Effector memory CD8-positive, alpha-beta T cell (primary cell): ENCODE results near the gene SNX32.
"Not testable (repeated sequence)": the region's sequence is repeated elsewhere in the genome, so short reads cannot be mapped to it uniquely, and the experiment has no call there.

Experiments
- ATAC-seq: fragments of 150-1000 bp; cut with Tn5 transposase; replicated peaks from 2 replicates; pipeline ENCODE4 v1.10.0; 2021; ENCODE audit warnings: mild to moderate bottlenecking, moderate library complexity
- DNase-seq, 3 experiments: peaks; one replicate each; pipeline ENCODE4 v3.0.0; 2021
- H3K27ac Mint-ChIP-seq, 2 donors: one replicate each; pipeline ENCODE4 v1.8.0; 2022; ENCODE audit warnings: mild to moderate bottlenecking in 2 of 2, mixed read lengths in 2 of 2, moderate library complexity in 2 of 2
- H3K27me3 Mint-ChIP-seq, 2 donors: one replicate each; pipeline ENCODE4 v1.8.0; 2022; ENCODE audit warnings: mixed read lengths in 2 of 2
- H3K36me3 Mint-ChIP-seq: one replicate; pipeline ENCODE4 v1.8.0; 2022; ENCODE audit warnings: mild to moderate bottlenecking, moderate library complexity, mixed read lengths; ENCODE audit not compliant: insufficient read depth
- H3K4me1 Mint-ChIP-seq, 2 donors: one replicate each; pipeline ENCODE4 v1.8.0; 2022; ENCODE audit warnings: low read depth in 2 of 2, mixed read lengths in 2 of 2
- H3K4me3 Mint-ChIP-seq, 2 donors: one replicate each; pipeline ENCODE4 v1.8.0; 2022; ENCODE audit warnings: mild to moderate bottlenecking in 2 of 2, mixed read lengths in 2 of 2, moderate library complexity in 2 of 2
- H3K9me3 Mint-ChIP-seq, 2 donors: one replicate each; pipeline ENCODE4 v1.8.0; 2022; ENCODE audit warnings: mixed read lengths in 2 of 2

The SNX32 gene

DNA sequence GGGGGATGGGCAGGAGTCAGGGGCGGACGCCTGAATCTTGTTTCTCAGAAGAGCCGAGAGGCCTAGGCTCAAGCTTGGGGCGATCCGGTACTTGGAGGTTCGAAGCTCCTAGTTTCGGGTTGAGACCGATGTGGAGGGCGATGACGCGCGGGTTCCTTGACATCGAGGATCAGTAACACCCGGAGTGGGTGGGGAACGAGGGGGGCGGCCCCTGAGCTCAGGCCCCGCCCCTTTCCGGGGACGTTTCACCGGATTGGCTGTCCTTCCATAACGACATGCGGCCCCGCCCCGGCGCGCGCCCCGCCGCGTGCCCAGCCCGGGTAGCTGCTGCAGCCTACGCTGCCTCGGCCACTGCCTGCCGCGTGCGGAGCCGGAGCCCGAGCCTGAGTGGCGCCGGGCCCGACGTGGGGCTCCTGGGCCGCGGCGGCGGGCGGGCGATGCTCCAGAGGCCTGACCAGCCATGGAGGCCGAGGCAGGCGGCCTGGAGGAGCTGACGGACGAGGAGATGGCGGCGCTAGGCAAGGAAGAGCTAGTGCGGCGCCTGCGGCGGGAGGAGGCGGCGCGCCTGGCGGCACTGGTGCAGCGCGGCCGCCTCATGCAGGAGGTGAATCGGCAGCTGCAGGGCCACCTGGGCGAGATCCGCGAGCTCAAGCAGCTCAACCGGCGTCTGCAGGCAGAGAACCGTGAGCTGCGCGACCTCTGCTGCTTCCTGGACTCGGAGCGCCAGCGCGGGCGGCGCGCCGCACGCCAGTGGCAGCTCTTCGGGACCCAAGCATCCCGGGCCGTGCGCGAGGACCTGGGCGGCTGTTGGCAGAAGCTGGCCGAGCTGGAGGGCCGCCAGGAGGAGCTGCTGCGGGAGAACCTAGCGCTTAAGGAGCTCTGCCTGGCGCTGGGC, 56.8 kb downstream of the SNX32 start, which contains the start of gene CCDC85B:
Gene CCDC85B (plus strand): TSS at position 350 of the 895 bp plus-strand sequence. CDS start 111 bp downstream, at position 461.
- ATAC-seq (peak; percentile 71), DNase-seq (peak; percentile 96 to 98 (median 98))
- Mint-ChIP-seq H3K9me3 (no peaks in the 10 kb centered on the region), H3K4me1 (peaks cover 51 to 59% of the 10 kb centered on the region in 2 donors), H3K27ac (peak within 1 kb of the TSS; percentile 92 to 97), H3K36me3 (peaks cover 35% of the 10 kb centered on the region), H3K27me3 (no peaks in the 10 kb centered on the region), H3K4me3 (peak within 1 kb of the TSS; percentile 89 to 93)

- Mint-ChIP-seq H3K27me3 (no peaks in the 10 kb centered on the region), H3K36me3 (peaks cover 31% of the 10 kb centered on the region), H3K4me1 (peaks cover 49 to 61% of the 10 kb centered on the region in 2 donors), H3K9me3 (no peaks in the 10 kb centered on the region), H3K27ac (peak overlapping the region; percentile 92 to 97), H3K4me3 (peak overlapping the region; percentile 89 to 93)
- no peak for ATAC-seq
- DNase-seq, result no peak
Measured at GRCh38 chr11:65891219-65892136, 57.7 kb downstream of the SNX32 start.

DNA sequence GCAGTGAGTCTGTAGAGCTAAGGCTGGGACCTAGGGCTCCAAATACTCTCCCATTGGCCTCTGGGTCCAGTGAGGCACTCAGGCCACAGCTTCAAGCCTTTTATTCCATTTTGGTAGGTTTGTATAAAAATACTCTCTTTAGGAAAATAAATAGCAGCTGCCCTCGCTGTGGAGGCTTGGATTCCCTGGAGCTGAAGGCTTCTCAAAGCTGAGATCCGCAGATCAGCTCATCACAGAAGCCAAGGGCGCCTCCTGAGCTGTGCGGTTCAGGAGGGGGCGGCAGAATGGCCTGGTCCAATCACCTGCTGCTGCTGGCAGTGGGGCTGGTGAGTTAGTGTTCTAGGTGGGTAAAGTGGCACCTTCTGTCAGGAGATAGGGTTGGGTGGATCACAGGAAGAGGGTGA, 58.4 kb downstream of the SNX32 start:
- H3K9me3 Mint-ChIP-seq, H3K27me3 Mint-ChIP-seq, DNase-seq, ATAC-seq: not testable (repeated sequence)
- Mint-ChIP-seq H3K36me3 (peaks cover 31% of the 10 kb centered on the region), H3K27ac (peak overlapping the region; percentile 92 to 97), H3K4me3 (peak overlapping the region; percentile 89 to 93), H3K4me1 (peaks cover 44 to 56% of the 10 kb centered on the region in 2 donors)

- DNase-seq (no peak), ATAC-seq (no peak)
- Mint-ChIP-seq H3K36me3 (peaks cover 28% of the 10 kb centered on the region), H3K27me3 (no peaks in the 10 kb centered on the region), H3K4me3 (peak overlapping the region; percentile 89 to 93), H3K9me3 (no peaks in the 10 kb centered on the region), H3K4me1 (peaks cover 42 to 52% of the 10 kb centered on the region in 2 donors), H3K27ac (peak overlapping the region; percentile 92 to 97)
Measured at GRCh38 chr11:65892661-65893317, 59.0 kb downstream of the SNX32 start.

GRCh38 chr11:65894034-65894591, 60.4 kb downstream of the SNX32 start:
- H3K4me3 Mint-ChIP-seq, result peak overlapping the region; percentile 89 to 93
- ATAC-seq (peak; percentile 7), DNase-seq (no peak)
- peaks cover 34 to 42% of the 10 kb centered on the region in 2 donors for H3K4me1 Mint-ChIP-seq
- peak overlapping the region; percentile 87 to 92 for H3K27ac Mint-ChIP-seq
- H3K9me3 Mint-ChIP-seq, result no peaks in the 10 kb centered on the region
- no peaks in the 10 kb centered on the region for H3K27me3 Mint-ChIP-seq
- H3K36me3 Mint-ChIP-seq, result peaks cover 20% of the 10 kb centered on the region

DNA sequence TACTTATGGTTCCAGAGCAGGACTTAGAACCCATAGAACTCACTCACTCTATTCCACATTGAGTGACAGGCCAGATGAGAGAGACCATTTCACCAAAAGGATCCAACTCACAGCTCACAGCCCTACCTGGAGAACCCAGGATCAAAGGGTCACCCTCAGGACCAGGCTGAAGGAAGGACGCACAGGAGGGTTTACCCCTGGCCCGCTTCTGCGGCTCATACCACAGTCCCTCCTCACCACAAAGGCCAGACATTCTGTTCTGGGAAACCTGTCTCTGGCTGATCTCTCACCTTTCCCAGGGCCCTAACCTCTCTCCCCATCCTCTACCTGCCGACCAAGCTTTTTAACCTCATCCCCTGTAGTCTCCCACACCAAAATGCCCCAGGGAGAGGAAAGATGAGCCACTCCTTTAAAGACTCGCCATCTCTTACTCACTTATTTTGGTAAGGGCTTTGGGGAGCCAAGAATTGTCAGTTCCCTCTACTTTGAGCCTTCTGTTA, 61.8 kb downstream of the SNX32 start:
- H3K36me3 Mint-ChIP-seq, result peaks cover 17% of the 10 kb centered on the region
- H3K4me3 Mint-ChIP-seq, result peak overlapping the region; percentile 22 to 62
- peaks cover 21 to 31% of the 10 kb centered on the region in 2 donors for H3K4me1 Mint-ChIP-seq
- H3K27ac Mint-ChIP-seq, result peak overlapping the region; percentile 28 to 51
- ATAC-seq (no peak), DNase-seq (no peak)
- no peaks in the 10 kb centered on the region for H3K27me3 Mint-ChIP-seq
- no peaks in the 10 kb centered on the region for H3K9me3 Mint-ChIP-seq

- Mint-ChIP-seq H3K4me1 (peaks cover 21 to 30% of the 10 kb centered on the region in 2 donors), H3K9me3 (no peaks in the 10 kb centered on the region), H3K27me3 (no peaks in the 10 kb centered on the region), H3K4me3 (no peak overlapping the region), H3K36me3 (peaks cover 17% of the 10 kb centered on the region), H3K27ac (peak overlapping the region; percentile 49 to 51)
- DNase-seq (no peak), ATAC-seq (no peak)
Measured at GRCh38 chr11:65896034-65896999, 62.6 kb downstream of the SNX32 start.

DNA sequence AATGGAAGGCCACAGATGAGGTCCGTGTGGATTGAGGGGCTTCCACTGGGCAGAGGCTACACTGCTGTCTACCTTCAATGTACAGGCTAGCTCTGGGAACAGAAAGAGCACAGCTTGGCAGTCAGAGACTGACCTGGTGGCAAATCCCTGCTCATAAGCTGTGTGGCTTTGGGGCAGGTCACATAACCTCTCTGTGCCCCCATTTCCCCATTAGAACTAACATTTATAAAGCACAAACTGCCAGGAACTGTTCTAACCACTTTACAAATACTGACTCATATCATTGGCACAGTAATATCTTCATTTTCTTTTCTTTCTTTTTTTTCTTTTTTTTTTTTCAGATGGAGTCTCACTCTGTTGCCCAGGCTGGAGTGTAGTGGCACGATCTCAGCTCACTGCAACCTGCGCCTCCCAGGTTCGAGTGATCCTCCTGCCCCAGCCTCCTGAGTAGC, 63.3 kb downstream of the SNX32 start:
- peaks cover 24 to 27% of the 10 kb centered on the region in 2 donors for H3K4me1 Mint-ChIP-seq

GRCh38 chr11:65898656-65899355, 65.0 kb downstream of the SNX32 start:
- H3K4me3 Mint-ChIP-seq, result peak overlapping the region; percentile 76 to 82
- DNase-seq, result no peak
- ATAC-seq, result no peak
- H3K27ac Mint-ChIP-seq, result peak overlapping the region; percentile 65 to 82
- H3K4me1 Mint-ChIP-seq, result peaks cover 19 to 20% of the 10 kb centered on the region in 2 donors
- H3K27me3 Mint-ChIP-seq, result no peaks in the 10 kb centered on the region
- no peaks in the 10 kb centered on the region for H3K9me3 Mint-ChIP-seq
- H3K36me3 Mint-ChIP-seq, result peaks cover 15% of the 10 kb centered on the region

More for the DNA sequence above, 63.3 kb downstream of the SNX32 start:
- Mint-ChIP-seq H3K4me3 (peak overlapping the region in 1 of 2 donors; percentile 46), H3K36me3 (peaks cover 15% of the 10 kb centered on the region), H3K9me3 (no peaks in the 10 kb centered on the region), H3K27me3 (no peaks in the 10 kb centered on the region), H3K27ac (no peak overlapping the region)
- ATAC-seq, result no peak
- DNase-seq, result no peak

- ATAC-seq, result no peak
- DNase-seq, result peak in 2 of 3 experiments; percentile 24 to 26
Measured at GRCh38 chr11:65899356-65900124, 65.8 kb downstream of the SNX32 start.

More at GRCh38 chr11:65899356-65900124, 65.8 kb downstream of the SNX32 start:
- Mint-ChIP-seq H3K9me3 (no peaks in the 10 kb centered on the region), H3K4me3 (peak overlapping the region; percentile 69), H3K27ac (peak overlapping the region in 1 of 2 donors; percentile 65), H3K36me3 (peaks cover 18% of the 10 kb centered on the region), H3K4me1 (peaks cover 12 to 14% of the 10 kb centered on the region in 2 donors), H3K27me3 (no peaks in the 10 kb centered on the region)
